ENCODE results near the gene EFNB2. TPM values are rescaled to one million over a fixed set of nuclear protein-coding genes. Genes with fewer than 3 reads are reported as not detected.

The EFNB2 gene
- total and polyA plus RNA-seq, 2 of the 8 experiments (the other 6 are each of a cell fraction or from before 2014, with no cell fraction given): 8.2 to 12.0 TPM

DNA sequence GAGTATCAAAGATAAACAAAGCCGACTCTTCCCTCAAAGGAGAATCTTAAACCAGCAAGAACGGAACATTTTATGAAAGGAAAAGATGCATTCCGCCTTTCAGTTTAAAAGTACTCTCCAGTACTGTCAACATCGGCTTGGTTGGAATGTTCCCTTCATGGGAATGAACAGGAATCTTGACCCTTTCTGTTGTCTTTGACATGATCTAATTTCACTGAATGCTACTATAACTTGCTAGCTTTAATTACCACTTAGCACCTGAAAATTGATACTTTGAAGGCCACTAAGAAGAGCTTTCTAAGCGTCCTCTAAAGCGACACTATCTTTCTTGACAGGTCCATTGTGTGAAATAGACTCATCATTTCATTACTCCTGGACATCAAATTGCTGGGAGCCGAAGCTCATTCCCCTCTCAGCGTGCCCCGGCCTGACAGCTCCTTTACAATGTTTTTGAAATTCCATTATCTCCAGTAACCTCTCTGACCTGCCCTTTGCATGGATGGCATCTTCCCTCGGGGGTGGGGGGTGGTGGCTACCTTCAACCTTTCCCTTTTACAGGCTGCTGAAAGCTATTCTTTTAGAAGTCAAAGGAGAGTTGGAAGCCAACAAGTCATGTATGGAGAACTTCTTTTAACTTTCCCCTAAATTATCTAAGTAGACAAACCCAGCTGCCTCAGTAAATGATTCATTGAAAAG lies 67.9 kb downstream of the EFNB2 start:
- H3K27ac ChIP-seq (ENCODE audit: low read depth, low read length): no peak overlapping the region

More for the DNA sequence above, 67.9 kb downstream of the EFNB2 start:
- Histone ChIP-seq H3K56ac (replicated peaks; ENCODE audit: insufficient read length, low read depth, low read length) (no peak overlapping the region), H3K14ac (ENCODE audit: insufficient read length) (no peak overlapping the region), H3K79me1 (ENCODE audit: low read depth, low read length) (no peaks in the 10 kb centered on the region), H4K91ac (replicated peaks; ENCODE audit: insufficient read length, low read length) (no peak overlapping the region), H4K5ac (ENCODE audit: insufficient read length, low read depth, low read length) (no peak overlapping the region), H2BK20ac (ENCODE audit: low read length) (no peak overlapping the region), H3K18ac (ENCODE audit: extremely low read depth, low read length) (no peak overlapping the region), H3K23me2 (ENCODE audit: low read depth, low read length) (no peaks in the 10 kb centered on the region), H3K23ac (ENCODE audit: insufficient read length) (no peak overlapping the region), H2AFZ (ENCODE audit: low read length) (no peak overlapping the region), H3K79me2 (ENCODE audit: control insufficient read depth in 1 of 2, insufficient read depth in 2 of 2, low read length in 2 of 2) (no peaks in the 10 kb centered on the region), H3K4me3 (ENCODE audit: extremely low read depth in 1 of 4, insufficient read depth in 2 of 4, low read depth in 3 of 4, low read length in 4 of 4) (no peak overlapping the region), H2BK15ac (ENCODE audit: low read length) (no peak overlapping the region), H3K4me2 (ENCODE audit: insufficient read depth in 1 of 2, low read depth in 2 of 2, low read length in 2 of 2) (no peak overlapping the region), H2BK5ac (ENCODE audit: low read depth, low read length) (no peak overlapping the region), H3K4me1 (replicated peaks in 1 of 4; ENCODE audit: control insufficient read depth in 3 of 4, insufficient read depth in 4 of 4, low read length in 3 of 4) (peaks cover 0 to 9% (median 1%) of the 10 kb centered on the region in 4 experiments; a peak in 3 of 7 replicates), H4K8ac (ENCODE audit: extremely low read depth, insufficient read depth, low read length) (no peak overlapping the region), H2BK120ac (replicated peaks; ENCODE audit: low read depth, low read length) (no peak overlapping the region), H2AK5ac (ENCODE audit: low read depth, low read length) (no peak overlapping the region), H3K4ac (replicated peaks; ENCODE audit: insufficient read length, low read depth, low read length) (no peak overlapping the region), H3K9me3 (ENCODE audit: insufficient read depth in 2 of 2, low read depth in 1 of 2, low read length in 1 of 2) (no peaks in the 10 kb centered on the region), H4K20me1 (replicated peaks in 1 of 2; ENCODE audit: control insufficient read depth in 1 of 2, insufficient read depth in 2 of 2, low read length in 2 of 2) (no peaks in the 10 kb centered on the region), H3K27me3 (replicated peaks in 1 of 4; ENCODE audit: control insufficient read depth in 3 of 4, extremely low read depth in 1 of 4, insufficient read depth in 3 of 4, low read length in 3 of 4) (no peaks in the 10 kb centered on the region; a peak in 1 of 7 replicates), H2BK12ac (ENCODE audit: low read depth, low read length) (no peak overlapping the region), H3K36me3 (ENCODE audit: control insufficient read depth in 2 of 4, insufficient read depth in 4 of 4, low read length in 3 of 4) (no peaks in the 10 kb centered on the region), H3K9ac (replicated peaks in 1 of 4; ENCODE audit: extremely low read depth in 1 of 4, low read depth in 3 of 4, low read length in 3 of 4) (no peak overlapping the region)
- POLR2A ChIA-PET (ENCODE audit: partially characterized antibody): no interaction called here
- no peak for DNase-seq (ENCODE audit: low read depth in 1 of 2, low spot score in 2 of 2)
- TF ChIP-seq KDM5A (IDR thresholded peaks at IDR 0.05; ENCODE audit: low read length): no peak
- no peak for TF ChIP-seq CREB1 (IDR thresholded peaks at IDR 0.05)
- TF ChIP-seq, protein P1, sequence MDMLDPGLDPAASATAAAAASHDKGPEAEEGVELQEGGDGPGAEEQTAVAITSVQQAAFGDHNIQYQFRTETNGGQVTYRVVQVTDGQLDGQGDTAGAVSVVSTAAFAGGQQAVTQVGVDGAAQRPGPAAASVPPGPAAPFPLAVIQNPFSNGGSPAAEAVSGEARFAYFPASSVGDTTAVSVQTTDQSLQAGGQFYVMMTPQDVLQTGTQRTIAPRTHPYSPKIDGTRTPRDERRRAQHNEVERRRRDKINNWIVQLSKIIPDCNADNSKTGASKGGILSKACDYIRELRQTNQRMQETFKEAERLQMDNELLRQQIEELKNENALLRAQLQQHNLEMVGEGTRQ (IDR thresholded peaks at IDR 0.05; ENCODE audit: low read length): no peak
- TF ChIP-seq, protein P2, sequence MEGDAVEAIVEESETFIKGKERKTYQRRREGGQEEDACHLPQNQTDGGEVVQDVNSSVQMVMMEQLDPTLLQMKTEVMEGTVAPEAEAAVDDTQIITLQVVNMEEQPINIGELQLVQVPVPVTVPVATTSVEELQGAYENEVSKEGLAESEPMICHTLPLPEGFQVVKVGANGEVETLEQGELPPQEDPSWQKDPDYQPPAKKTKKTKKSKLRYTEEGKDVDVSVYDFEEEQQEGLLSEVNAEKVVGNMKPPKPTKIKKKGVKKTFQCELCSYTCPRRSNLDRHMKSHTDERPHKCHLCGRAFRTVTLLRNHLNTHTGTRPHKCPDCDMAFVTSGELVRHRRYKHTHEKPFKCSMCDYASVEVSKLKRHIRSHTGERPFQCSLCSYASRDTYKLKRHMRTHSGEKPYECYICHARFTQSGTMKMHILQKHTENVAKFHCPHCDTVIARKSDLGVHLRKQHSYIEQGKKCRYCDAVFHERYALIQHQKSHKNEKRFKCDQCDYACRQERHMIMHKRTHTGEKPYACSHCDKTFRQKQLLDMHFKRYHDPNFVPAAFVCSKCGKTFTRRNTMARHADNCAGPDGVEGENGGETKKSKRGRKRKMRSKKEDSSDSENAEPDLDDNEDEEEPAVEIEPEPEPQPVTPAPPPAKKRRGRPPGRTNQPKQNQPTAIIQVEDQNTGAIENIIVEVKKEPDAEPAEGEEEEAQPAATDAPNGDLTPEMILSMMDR (IDR thresholded peaks at IDR 0.05; ENCODE audit: control extremely low read depth in 1 of 3, insufficient read depth in 1 of 3, low read depth in 1 of 3, low read length in 3 of 3): no peak
- FAIRE-seq: no peak
- WGBS, 2 experiments (ENCODE audit: extremely low coverage in 1 of 2, insufficient coverage in 1 of 2, insufficient read length in 1 of 2, insufficient replicate concordance in 2 of 2, low coverage in 1 of 2, low lambda C conversion rate in 2 of 2, missing lambda C conversion rate in 1 of 2): 86% methylated on average over 10 of the region's 10 CpGs; no CpG with 5 or more reads in 1 of the 2 experiments
- CTCF ChIA-PET (ENCODE audit: partially characterized antibody): interaction anchor here (0.7 to 1.7 kb wide), 4 partner anchors 10 to 775 kb away, joined by 3 to 5 read pairs (median 3); no protein-coding TSS in a partner anchor

Data from H1 (cell line).